Stimulated activated naive CD4-positive, alpha-beta T cell (primary cell): ENCODE data around the gene ADAM23.
"Not testable (repeated sequence)": the region's sequence is repeated elsewhere in the genome, so short reads cannot be mapped to it uniquely, and the experiment has no call there.

ENCODE experiments used
- DNase-seq, 6 experiments: peaks; one replicate each; lab custom pipeline; 2025; lab: John Stamatoyannopoulos, UW

ADAM23 gene, protein sequence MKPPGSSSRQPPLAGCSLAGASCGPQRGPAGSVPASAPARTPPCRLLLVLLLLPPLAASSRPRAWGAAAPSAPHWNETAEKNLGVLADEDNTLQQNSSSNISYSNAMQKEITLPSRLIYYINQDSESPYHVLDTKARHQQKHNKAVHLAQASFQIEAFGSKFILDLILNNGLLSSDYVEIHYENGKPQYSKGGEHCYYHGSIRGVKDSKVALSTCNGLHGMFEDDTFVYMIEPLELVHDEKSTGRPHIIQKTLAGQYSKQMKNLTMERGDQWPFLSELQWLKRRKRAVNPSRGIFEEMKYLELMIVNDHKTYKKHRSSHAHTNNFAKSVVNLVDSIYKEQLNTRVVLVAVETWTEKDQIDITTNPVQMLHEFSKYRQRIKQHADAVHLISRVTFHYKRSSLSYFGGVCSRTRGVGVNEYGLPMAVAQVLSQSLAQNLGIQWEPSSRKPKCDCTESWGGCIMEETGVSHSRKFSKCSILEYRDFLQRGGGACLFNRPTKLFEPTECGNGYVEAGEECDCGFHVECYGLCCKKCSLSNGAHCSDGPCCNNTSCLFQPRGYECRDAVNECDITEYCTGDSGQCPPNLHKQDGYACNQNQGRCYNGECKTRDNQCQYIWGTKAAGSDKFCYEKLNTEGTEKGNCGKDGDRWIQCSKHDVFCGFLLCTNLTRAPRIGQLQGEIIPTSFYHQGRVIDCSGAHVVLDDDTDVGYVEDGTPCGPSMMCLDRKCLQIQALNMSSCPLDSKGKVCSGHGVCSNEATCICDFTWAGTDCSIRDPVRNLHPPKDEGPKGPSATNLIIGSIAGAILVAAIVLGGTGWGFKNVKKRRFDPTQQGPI

DNA sequence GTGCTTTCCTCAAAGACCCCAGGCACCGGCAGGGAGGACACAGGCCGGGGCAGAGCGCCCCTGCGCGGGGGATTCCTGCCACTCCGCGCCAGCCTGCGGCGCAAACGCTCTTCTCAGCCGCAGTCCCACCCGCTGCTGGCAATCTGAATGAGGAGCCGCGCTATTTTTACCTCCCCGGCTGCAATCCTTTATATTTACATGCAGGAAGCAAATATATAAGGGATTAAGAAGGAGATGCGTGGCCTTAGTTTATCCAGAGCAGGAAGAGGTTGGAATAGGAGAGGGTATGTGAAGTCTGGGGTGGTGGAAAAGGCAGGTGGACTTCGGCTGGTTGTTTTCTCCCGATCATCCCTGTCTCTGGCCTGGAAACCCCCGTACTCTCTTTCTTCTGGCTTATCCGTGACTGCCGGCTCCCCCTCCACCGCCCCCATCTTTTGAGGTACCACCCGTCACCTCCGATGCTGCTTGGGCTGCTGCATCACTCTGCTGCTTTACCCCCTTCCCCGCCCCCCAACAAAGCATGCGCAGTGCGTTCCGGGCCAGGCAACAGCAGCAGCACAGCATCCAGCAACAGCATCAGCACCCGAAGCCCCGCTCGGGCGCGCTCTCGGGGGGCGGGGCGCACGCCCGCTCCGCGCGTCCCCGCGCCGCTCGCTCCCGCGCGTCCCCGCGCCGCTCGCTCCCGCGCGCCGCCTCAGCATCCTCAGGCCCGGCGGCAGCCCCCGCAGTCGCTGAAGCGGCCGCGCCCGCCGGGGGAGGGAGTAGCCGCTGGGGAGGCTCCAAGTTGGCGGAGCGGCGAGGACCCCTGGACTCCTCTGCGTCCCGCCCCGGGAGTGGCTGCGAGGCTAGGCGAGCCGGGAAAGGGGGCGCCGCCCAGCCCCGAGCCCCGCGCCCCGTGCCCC is at the start of gene ADAM23:
Gene ADAM23 (plus strand): TSS at position 700 of the 902 bp plus-strand sequence. CDS start 335 bp downstream, outside the sequence.
- peak in 4 of 6 experiments; percentile 18 to 35 (median 30) for DNase-seq

DNA sequence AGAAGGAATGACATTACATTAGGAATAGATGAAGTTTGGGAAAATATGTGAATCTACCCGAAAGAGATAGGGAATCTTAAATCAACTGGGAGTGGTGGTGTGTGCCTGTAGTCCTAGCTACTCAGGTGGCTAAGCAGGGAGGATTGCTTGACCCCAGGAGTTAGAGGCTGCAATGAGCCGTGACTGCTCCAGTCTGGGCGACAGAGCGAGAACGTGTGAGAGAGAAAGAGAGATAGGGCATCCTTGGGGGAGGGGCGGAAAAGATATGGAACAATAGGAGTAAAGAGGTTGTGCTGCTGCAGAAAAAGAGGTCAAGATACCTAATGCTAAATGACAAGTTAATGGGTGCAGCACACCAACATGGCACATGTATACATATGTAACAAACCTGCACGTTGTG is 47.1 kb upstream of the ADAM23 start:
- DNase-seq, result no peak

DNA sequence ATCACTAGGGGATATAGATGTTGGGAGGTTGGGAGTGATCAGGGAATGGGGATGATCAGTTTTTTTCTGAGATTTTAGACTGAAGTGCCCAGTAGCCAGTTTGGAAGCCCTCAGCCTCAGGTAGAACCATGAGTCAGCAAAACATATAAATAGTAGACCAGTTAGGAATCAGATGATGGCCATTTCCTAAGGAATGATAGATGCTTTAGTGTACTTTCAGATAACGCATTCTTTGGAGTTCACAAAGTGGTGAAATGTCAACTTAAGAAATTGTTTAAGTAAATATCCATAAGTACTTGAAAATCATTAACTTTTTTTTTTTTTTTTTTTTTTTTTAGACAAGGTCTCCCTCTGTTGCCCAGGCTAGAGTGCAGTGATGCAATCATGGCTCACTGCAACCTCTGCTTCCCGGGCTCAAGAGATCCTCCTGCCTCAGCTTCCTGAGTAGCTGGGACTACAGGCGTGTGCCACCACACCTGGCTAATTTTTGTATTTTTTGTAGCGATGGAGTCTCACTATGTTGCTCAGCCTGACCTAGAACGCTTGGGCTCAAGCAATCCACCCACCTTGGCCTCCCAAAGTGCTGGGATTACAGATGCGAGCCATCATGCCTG is 40.3 kb upstream of the ADAM23 start:
- not testable (repeated sequence) for DNase-seq

DNA sequence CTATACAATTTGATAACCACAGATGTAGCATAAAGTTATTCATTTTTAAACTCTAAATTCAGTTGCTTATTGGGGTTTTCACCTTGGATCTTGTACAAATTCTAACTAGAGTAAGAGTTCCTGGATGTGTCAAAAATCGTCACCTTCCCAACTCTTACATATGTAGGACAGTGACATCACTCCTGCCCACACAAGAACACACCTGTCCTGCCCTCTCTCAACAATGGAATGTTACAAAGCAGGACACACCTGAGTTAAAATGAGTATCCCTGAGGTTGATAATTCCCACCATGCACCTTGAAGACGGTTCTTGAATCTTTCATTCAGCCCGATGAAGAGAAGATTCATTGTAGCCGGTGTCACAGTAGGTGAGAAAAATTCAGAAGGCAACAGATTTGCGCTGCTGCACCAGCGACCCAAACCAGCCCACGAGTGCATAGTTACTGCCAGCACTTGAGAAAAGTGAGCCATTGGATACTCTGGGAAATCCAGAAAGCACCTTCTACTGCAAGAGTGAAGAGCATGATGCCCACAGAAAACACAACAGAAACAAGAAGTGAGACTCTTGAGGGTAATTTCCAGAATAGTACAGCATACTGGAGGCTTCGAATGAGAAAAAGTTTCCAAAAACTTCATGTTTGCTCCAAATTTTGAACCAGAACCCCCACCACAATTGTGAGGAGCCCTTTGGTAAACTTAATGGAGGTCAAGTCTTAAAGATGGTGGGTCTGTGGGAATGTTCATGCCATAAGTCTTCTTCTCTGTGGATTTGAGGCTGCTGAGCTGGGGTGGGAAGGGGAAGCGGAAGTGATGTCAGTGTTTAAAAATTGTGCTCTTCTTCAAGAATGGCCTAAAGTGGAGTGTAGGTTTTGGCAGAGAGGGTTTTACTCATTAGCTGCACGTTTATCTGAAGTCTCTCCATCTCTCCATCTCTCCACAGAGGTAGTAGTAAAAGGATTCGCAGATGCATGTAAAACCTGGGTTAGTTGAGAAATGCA is 34.7 kb upstream of the ADAM23 start:
- no peak for DNase-seq

DNA sequence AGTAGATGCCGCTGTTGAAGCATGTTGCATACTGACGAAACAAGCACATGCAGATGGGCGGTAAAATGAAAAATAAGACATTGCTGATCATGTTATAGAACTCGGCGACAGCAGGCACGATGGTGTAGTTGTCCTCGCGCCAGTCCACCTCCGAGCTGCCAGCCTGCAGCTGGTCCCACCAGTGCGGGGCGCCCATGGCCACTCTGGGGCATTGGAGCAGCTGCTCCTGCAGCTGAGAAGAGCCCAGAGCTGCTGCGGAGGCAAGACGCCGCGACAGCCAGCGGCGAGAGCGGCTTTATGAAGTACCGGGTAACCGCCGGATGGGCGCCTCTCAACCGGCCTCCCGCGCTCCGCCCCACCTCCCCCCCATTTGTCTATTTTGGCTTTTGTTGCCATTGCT is 32.6 kb upstream of the ADAM23 start:
- no peak for DNase-seq

DNA sequence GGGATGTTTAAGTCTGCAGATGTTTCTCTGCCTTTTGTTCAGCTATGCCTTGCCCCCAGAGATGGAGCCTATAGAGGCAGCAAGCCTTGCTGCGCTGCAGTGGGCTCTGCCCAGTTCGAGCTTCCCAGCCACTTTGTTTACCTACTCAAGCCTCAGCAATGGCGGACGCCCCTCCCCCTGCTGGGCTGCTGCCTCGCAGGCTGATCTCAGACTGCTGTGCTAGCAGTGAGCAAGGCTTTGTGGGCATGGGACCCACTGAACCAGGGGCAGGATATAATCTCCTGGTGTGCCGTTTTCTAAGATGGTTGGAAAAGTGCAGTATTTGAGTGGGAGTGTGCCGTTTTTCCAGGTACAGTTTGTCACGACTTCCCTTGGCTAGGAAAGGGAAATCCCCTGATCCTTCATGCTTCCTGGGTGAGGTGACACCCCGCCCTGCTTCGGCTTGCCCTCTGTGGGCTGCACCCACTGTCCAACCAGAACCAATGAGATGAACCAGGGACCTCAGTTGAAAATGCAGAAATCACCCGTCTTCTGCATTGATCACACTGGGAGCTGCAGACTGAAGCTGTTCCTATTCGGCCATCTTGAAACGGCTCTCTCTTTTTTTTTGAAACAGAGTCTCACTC is 27.6 kb upstream of the ADAM23 start:
- no peak for DNase-seq

DNA sequence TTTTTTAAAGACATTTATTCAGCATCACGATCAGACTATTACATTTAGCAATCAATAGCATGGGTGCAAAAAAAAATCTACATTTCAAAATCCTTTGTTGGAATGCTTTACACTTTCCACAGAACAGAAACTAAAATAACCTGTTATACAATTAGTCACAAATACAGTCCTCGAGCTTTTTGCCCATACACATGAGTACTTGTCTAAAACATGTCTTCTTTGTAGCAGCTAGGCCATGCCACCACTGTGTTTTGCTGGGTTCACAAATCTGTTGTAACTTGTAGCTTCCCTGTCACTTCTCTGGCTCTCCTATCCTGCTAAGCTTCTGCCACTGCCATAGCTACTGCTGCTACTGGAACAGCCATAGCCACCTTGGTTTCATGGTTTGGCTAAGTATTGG is 24.4 kb upstream of the ADAM23 start:
- no peak for DNase-seq

DNA sequence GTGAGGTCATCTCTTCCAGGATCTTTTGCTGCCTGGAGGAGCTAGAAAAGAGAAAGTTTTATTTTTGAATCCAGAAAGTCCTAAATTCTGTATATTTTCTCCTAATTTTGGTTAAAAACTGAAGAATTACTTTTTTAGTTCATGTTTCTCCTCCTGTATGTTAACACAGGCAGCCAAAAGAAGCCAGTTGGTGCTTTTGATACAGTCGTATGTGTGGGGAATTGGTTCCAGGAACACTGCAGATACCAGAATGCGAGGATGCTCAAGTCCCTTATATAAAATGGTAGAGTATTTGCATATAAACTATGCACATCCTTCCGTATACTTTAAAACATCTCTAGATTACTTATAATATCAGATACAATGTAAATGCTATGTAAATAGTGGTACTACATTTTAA is 22.6 kb upstream of the ADAM23 start:
- no peak for DNase-seq

DNA sequence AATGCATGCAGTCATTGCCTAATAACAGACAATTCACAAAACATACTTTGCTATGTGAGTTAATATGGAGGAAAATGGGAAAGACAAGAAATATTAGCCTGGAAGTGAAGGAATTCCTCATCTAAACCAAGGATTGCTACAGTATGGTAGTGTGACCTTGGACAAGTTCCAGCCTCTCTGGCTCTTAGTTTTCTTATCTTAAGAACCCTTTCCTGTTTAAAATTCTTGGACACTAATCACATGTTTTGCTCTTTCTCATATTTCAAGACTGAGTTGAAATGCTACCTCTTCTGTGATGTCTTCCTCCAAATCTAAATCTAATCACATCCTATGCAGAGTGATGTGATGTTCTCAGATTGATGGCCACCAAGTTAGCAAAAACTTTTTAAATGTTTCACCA is 20.8 kb upstream of the ADAM23 start:
- no peak for DNase-seq

DNA sequence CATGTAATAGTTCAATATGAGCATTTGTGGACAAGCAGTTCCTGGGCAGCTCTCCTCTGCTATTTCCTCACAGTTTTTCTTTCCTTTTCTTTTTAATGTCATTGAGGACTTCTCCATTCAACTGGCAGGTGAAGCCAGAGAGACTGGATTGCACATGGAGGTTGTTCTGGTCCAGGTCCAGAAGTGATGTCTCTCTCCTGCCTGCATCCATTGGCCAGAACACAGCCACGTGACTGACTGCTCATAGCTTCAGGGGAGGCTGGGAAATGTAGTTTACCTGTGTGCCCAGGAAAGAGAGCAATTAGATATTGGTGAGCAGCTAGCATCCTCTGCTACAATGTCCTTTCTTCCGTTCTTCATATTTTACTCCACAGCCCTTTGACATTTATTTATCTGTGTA is 20.2 kb upstream of the ADAM23 start:
- DNase-seq, result no peak

DNA sequence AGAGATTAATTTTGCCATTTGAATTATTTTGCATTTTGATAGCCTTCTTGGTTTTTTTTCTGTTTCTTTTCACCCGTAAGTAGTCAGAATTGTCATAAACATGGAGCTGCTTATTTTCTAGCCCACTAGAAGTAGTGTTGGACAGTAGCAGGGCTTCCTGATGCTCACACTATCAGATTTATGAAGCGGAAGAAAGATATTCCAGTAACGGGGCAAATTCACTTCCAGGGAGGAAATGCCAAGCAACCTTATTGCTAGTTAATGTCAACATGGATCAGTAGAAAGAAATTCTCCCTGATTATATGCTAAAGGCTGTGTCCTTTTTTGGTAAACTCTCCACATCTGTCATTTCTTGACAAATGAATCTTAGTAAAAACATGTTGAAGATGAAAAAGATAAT is 19.2 kb upstream of the ADAM23 start:
- DNase-seq, result no peak

DNA sequence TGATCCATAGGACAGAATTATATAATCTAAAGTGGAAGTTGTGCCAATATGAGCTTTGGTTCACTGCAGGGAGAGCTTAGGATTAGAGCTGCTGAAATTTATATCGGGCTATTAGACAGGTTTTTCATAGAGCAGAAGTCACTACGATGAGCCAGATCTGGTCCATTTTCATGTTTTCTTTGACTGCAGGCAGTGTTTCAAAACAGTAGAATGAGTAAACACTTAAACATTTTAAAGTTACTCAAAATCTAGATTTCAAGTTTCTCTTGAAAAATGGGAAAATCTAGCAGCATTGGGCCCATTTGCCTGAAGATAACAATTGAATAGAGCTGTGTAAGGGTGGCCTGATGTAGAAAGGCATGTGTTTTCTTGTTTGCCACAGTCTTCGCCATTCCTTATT is 14.5 kb upstream of the ADAM23 start:
- no peak for DNase-seq

DNA sequence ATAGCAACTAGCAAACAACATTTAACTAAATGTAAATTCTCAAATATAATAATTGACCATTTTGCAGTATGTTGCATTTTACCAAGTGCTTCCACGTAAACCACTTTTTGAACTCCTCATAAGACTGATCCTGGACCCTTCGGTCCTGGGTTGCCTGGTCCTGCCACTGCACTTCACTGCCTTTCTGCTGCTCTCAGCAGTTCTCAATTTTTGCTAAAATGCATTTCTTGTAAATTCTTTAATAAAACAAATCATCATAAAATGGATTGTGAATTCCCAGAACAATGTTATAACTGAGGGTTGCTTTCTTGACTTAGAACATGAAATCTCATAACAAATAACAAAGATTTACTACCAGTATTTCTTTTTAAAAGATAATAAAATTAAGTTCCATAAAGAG is 12.9 kb upstream of the ADAM23 start:
- no peak for DNase-seq

DNA sequence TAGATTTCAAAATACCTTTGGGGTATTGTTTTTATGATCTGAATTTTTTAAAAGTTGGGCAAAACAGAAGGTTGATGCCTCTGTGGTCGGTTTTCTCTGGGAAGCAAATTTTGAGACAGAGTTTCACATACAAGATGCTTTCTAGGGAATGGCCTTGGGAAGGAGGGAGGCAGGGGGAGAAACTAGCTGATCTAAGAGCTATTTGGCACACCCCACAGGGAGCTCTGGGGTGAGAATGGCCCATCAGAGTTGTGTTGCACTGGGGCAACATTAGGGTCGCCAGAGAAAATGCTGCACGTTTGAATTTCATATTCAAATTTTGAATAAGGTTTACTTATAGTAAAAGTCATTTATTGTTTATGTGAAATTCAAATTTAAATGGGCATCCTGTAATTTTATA is 11.9 kb upstream of the ADAM23 start:
- no peak for DNase-seq

DNA sequence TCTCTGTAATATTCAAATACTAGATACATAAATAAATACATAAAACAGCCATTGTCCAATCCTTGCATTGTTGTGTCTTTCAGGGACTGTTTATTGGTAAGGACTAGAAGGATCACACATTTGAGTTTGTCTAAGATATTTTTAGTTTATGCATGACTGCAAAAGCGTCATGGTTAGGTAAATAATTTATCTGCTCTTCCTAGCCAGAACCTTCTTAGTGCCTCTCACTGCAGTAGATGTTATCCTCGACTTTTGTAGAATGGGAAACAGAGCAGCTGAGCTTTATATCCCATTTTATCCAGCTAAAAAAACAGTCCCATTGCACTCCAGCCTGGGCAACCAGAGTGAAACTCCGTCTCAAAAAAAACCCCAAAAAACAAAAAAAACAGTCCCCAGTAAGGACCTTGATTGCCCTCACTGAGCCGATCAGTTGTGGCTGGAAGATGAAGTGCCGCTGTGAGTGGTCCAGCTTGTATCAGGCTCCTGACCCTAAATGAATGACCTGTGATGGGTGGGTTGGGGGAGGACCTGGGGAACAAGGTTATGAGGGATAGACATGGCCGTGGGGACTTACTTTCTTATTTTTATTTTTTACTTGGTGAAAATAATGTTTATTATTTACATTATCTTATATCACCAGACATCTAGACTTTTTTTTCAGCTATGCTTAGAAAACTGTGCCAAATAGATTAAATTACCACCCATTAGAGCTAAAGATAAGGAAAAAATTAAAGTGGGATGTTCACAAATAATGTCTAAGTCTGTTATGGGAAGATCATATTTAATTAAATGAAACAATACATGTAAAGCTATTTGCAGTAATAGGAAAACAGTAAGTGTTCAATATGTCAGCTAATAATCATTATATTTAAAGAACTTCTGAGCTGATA is 10.9 kb upstream of the ADAM23 start:
- DNase-seq, result no peak

DNA sequence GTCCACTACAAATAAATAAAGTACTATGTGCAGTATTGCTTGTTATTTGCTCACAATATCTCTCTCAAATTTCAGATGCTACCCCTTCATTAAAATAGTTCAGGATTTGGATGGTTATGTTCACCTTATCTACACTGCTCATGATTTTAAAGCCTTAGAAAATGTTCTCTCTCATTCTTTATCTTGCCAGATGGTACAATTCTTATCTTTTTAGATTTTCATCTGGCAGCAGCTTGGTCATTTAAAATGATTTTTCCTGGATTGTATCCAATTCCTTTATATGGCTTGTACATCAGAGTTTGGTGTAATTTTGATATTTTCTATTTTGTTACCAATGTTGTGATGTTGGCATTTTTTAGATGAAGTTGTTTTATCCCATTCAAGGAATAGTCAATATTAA is 10.1 kb upstream of the ADAM23 start:
- DNase-seq, result no peak

DNA sequence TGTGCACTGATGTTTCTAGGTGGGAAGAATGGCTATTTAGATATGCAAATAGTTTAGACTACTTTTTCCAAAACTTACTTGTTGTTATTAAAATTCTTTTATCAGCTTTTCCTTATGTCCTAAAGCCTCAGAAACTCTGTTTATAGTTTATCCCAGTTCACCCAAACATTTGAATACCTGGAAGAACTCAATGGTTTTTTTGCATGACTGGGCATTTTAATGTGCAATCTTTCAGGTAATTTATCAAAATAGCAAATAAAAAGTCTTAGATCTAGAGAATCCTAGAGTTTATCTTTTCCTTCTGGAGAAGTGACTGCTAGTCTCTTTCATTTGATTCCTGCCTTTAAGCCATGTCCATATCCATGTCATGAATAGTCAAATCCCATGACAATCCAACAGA is 9.6 kb upstream of the ADAM23 start:
- no peak for DNase-seq

DNA sequence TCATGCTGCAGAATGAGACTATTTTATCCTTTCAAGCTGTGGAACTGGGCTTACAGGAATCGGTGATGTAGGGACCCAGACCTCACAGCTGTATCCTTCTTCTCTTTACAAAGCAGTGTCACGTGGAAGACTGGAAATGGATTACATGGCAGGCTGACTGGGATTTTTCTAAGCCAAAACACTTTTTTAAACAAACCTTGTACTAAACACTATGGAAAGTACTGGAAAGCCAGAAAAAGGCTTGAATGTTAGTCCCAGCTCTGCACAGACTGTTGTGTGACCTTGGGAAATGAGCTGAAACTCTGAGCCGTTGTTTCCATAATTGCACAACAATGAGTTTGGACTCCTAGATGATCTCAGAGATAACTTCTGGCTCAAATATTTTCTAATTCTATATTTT is 7.6 kb upstream of the ADAM23 start:
- DNase-seq, result no peak

DNA sequence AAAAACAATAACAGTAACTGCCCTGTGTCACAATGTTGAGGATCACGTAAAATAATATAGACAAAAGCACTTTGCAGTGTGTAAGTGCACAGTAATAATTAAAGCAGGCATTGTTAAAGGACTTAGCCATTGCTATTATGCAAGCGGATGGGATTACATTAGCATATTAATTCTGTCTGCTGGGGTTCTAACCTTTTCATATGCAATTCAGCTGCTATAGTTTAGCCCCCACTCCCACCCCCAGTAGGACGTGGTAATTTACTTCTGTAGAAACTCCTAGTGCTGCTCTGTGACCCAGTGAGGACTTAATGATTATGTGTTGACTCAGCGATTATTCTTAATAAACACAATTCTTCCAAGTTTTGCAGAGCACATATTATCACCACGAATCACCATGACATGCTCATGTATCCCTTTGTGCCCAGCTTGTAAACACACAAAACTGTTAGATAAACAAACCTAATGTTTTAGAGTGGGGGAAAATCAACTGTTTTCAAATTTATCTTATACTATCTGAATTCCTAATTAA is 5.1 kb upstream of the ADAM23 start:
- no peak for DNase-seq
